ENCODE measurements around the gene GFOD2.

GFOD2 gene

GRCh38 chr16:67719778-67720144 lies 645 bp upstream of the GFOD2 start:
- TF ChIP-seq CTCF (IDR thresholded peaks at IDR 0.05) = no peak
- H3K27ac ChIP-seq = peak overlapping the region; percentile 87 to 90
- no peaks in the 10 kb centered on the region for H3K9me3 ChIP-seq
- intact Hi-C loops (cut with DNase I; ENCODE audit: low total_unique reads) = loop anchor here (5.0 kb wide), 1 partner anchor 47 kb away; no protein-coding TSS in a partner anchor
- peaks cover 0 to 20% (median 14%) of the 10 kb centered on the region in 3 donors for H3K36me3 ChIP-seq
- peak in 1 of 2 donors; percentile 47 for DNase-seq
- H3K4me3 ChIP-seq = peak overlapping the region; percentile 79 to 89
- H3K4me1 ChIP-seq = peaks cover 0 to 22% (median 17%) of the 10 kb centered on the region in 4 donors
- H3K27me3 ChIP-seq = no peaks in the 10 kb centered on the region

GRCh38 chr16:67718668-67719047 lies 458 bp downstream of the GFOD2 start:
- Histone ChIP-seq H3K4me1 (peaks cover 0 to 22% (median 17%) of the 10 kb centered on the region in 4 donors), H3K9me3 (no peaks in the 10 kb centered on the region), H3K27me3 (no peaks in the 10 kb centered on the region), H3K36me3 (peaks cover 0 to 9% (median 6%) of the 10 kb centered on the region in 3 donors), H3K27ac (peak overlapping the region; percentile 87 to 90), H3K4me3 (peak overlapping the region; percentile 79 to 89)
- no peak for TF ChIP-seq CTCF (IDR thresholded peaks at IDR 0.05)
- no peak for DNase-seq
- intact Hi-C loops (cut with DNase I; ENCODE audit: low total_unique reads) = no loop called here

GRCh38 chr16:67716097-67716496 lies 3.0 kb downstream of the GFOD2 start:
- H3K4me3 ChIP-seq = no peak overlapping the region
- H3K36me3 ChIP-seq = no peaks in the 10 kb centered on the region
- H3K4me1 ChIP-seq = peaks cover 0 to 22% (median 17%) of the 10 kb centered on the region in 4 donors
- H3K9me3 ChIP-seq = no peaks in the 10 kb centered on the region
- intact Hi-C loops (cut with DNase I; ENCODE audit: low total_unique reads) = no loop called here
- DNase-seq = no peak
- H3K27me3 ChIP-seq = no peaks in the 10 kb centered on the region
- TF ChIP-seq CTCF (IDR thresholded peaks at IDR 0.05) = no peak
- H3K27ac ChIP-seq = no peak overlapping the region

- Histone ChIP-seq H3K4me3 (no peak overlapping the region), H3K27ac (no peak overlapping the region), H3K27me3 (no peaks in the 10 kb centered on the region), H3K4me1 (peaks cover 0 to 14% (median 9%) of the 10 kb centered on the region in 4 donors), H3K9me3 (no peaks in the 10 kb centered on the region), H3K36me3 (no peaks in the 10 kb centered on the region)
- intact Hi-C loops (cut with DNase I; ENCODE audit: low total_unique reads) = no loop called here
- no peak for DNase-seq
- TF ChIP-seq CTCF (IDR thresholded peaks at IDR 0.05) = no peak
These were observed 4.6 kb downstream of the GFOD2 start for GRCh38 chr16:67714522-67714921.

- Histone ChIP-seq H3K36me3 (no peaks in the 10 kb centered on the region), H3K4me1 (peaks cover 0 to 13% (median 9%) of the 10 kb centered on the region in 4 donors), H3K27me3 (no peaks in the 10 kb centered on the region), H3K27ac (no peak overlapping the region), H3K9me3 (no peaks in the 10 kb centered on the region), H3K4me3 (no peak overlapping the region)
- DNase-seq = no peak
- TF ChIP-seq CTCF (IDR thresholded peaks at IDR 0.05) = no peak
- intact Hi-C loops (cut with DNase I; ENCODE audit: low total_unique reads) = no loop called here
These were observed 5.4 kb downstream of the GFOD2 start for GRCh38 chr16:67713647-67714273.
